HEK293 (cell line): ENCODE data around the gene PDSS2.

Experiments used
- BCL11B ChIP-seq: fragments of 450-650 bp; formaldehyde crosslinking; IDR thresholded peaks from 2 replicates; pipeline ENCODE4 v1.5.1; 2016; ENCODE audit warnings: low read depth, missing biosample characterization, missing genetic modification characterization
- GLIS2 ChIP-seq: fragments of 450-650 bp; formaldehyde crosslinking; IDR thresholded peaks from 2 replicates; pipeline ENCODE4 v1.5.1; 2016; ENCODE audit warnings: missing biosample characterization, missing genetic modification characterization
- HIC1 ChIP-seq: fragments of 450-650 bp; formaldehyde crosslinking; IDR thresholded peaks from 2 replicates; pipeline ENCODE4 v1.5.1; 2016; ENCODE audit warnings: missing biosample characterization, missing genetic modification characterization
- KLF1 ChIP-seq: fragments of 450-650 bp; formaldehyde crosslinking; IDR thresholded peaks from 2 replicates; pipeline ENCODE4 v1.5.1; 2016; ENCODE audit warnings: missing biosample characterization, missing genetic modification characterization
- KLF7 ChIP-seq: fragments of 450-650 bp; formaldehyde crosslinking; IDR thresholded peaks from 2 replicates; pipeline ENCODE4 v1.5.1; 2016; ENCODE audit warnings: missing biosample characterization, missing genetic modification characterization, borderline replicate concordance
- MYNN ChIP-seq: fragments of 450-650 bp; formaldehyde crosslinking; IDR thresholded peaks from 2 replicates; pipeline ENCODE4 v1.5.1; 2016; ENCODE audit warnings: missing biosample characterization, missing genetic modification characterization, borderline replicate concordance
- TSHZ1 ChIP-seq: fragments of 450-650 bp; formaldehyde crosslinking; IDR thresholded peaks from 2 replicates; pipeline ENCODE4 v1.5.1; 2016; ENCODE audit warnings: missing biosample characterization, missing genetic modification characterization, borderline replicate concordance
- ZBTB44 ChIP-seq: fragments of 450-650 bp; IDR thresholded peaks from 2 replicates; pipeline ENCODE4 v1.5.1; 2018; ENCODE audit warnings: missing biosample characterization, mild to moderate bottlenecking, missing genetic modification characterization
- ZBTB48 ChIP-seq: fragments of 450-650 bp; formaldehyde crosslinking; IDR thresholded peaks from 2 replicates; pipeline ENCODE4 v1.5.1; 2016; ENCODE audit warnings: missing biosample characterization, missing genetic modification characterization
- ZIC2 ChIP-seq: fragments of 450-650 bp; formaldehyde crosslinking; IDR thresholded peaks from 2 replicates; pipeline ENCODE4 v1.5.1; 2016; ENCODE audit warnings: missing biosample characterization, missing genetic modification characterization
- ZNF138 ChIP-seq: fragments of 450-650 bp; formaldehyde crosslinking; IDR thresholded peaks from 2 replicates; pipeline ENCODE4 v1.5.1; 2016; ENCODE audit warnings: missing biosample characterization, missing genetic modification characterization, borderline replicate concordance
- ZNF140 ChIP-seq: fragments of 450-650 bp; formaldehyde crosslinking; IDR thresholded peaks from 2 replicates; pipeline ENCODE4 v1.5.1; 2016; ENCODE audit warnings: missing biosample characterization, missing genetic modification characterization
- ZNF146 ChIP-seq: fragments of 450-650 bp; formaldehyde crosslinking; IDR thresholded peaks from 2 replicates; pipeline ENCODE4 v1.5.1; 2016; ENCODE audit warnings: missing biosample characterization, missing genetic modification characterization
- ZNF211 ChIP-seq: fragments of 450-650 bp; formaldehyde crosslinking; IDR thresholded peaks from 2 replicates; pipeline ENCODE4 v1.5.1; 2016; ENCODE audit warnings: low read depth, missing biosample characterization, missing genetic modification characterization
- ZNF214 ChIP-seq: fragments of 450-650 bp; formaldehyde crosslinking; IDR thresholded peaks from 2 replicates; pipeline ENCODE4 v1.5.1; 2017; ENCODE audit warnings: missing biosample characterization, mild to moderate bottlenecking, missing genetic modification characterization, borderline replicate concordance
- ZNF292 ChIP-seq: fragments of 450-650 bp; formaldehyde crosslinking; IDR thresholded peaks from 2 replicates; pipeline ENCODE4 v1.5.1; 2016; ENCODE audit warnings: low read depth, missing biosample characterization, missing genetic modification characterization, borderline replicate concordance
- ZNF510 ChIP-seq: fragments of 450-650 bp; formaldehyde crosslinking; IDR thresholded peaks from 2 replicates; pipeline ENCODE4 v1.5.1; 2018; ENCODE audit warnings: mild to moderate bottlenecking, missing genetic modification characterization, missing biosample characterization; ENCODE audit not compliant: insufficient replicate concordance
- ZNF658 ChIP-seq: fragments of 450-650 bp; formaldehyde crosslinking; IDR thresholded peaks from 2 replicates; pipeline ENCODE4; 2016; ENCODE audit warnings: missing biosample characterization, missing genetic modification characterization
- ZNF660 ChIP-seq: fragments of 450-650 bp; IDR thresholded peaks from 2 replicates; pipeline ENCODE4 v1.5.1; 2018; ENCODE audit warnings: missing biosample characterization, mild to moderate bottlenecking, missing genetic modification characterization
- ZNF791 ChIP-seq: fragments of 450-650 bp; formaldehyde crosslinking; IDR thresholded peaks from 2 replicates; pipeline ENCODE4 v1.5.1; 2016; ENCODE audit warnings: missing biosample characterization, missing genetic modification characterization
- ZNF830 ChIP-seq: fragments of 450-650 bp; IDR thresholded peaks from 2 replicates; pipeline ENCODE4 v1.5.0; 2018; ENCODE audit warnings: missing biosample characterization, missing genetic modification characterization, low read depth, mild to moderate bottlenecking, moderate library complexity
- ZNF837 ChIP-seq: fragments of 450-650 bp; formaldehyde crosslinking; IDR thresholded peaks from 2 replicates; pipeline ENCODE4 v1.5.1; 2016; ENCODE audit warnings: missing biosample characterization, missing genetic modification characterization
- ZSCAN16 ChIP-seq: fragments of 450-650 bp; formaldehyde crosslinking; IDR thresholded peaks from 2 replicates; pipeline ENCODE4 v1.5.1; 2016; ENCODE audit warnings: missing biosample characterization, missing genetic modification characterization
- TF ChIP-seq, protein P1 (sequence below): fragments of 450-650 bp; formaldehyde crosslinking; IDR thresholded peaks from 2 replicates; pipeline ENCODE4 v1.5.1; 2016; ENCODE audit warnings: missing biosample characterization, missing genetic modification characterization
- TF ChIP-seq, protein P2 (sequence below): fragments of 450-650 bp; formaldehyde crosslinking; IDR thresholded peaks from 2 replicates; pipeline ENCODE4 v1.5.1; 2017; ENCODE audit warnings: missing biosample characterization, missing genetic modification characterization
- TF ChIP-seq, protein P3 (sequence below): fragments of 450-650 bp; formaldehyde crosslinking; IDR thresholded peaks from 2 replicates; pipeline ENCODE4 v1.5.1; 2017; ENCODE audit warnings: missing biosample characterization, missing genetic modification characterization

Gene PDSS2

DNA sequence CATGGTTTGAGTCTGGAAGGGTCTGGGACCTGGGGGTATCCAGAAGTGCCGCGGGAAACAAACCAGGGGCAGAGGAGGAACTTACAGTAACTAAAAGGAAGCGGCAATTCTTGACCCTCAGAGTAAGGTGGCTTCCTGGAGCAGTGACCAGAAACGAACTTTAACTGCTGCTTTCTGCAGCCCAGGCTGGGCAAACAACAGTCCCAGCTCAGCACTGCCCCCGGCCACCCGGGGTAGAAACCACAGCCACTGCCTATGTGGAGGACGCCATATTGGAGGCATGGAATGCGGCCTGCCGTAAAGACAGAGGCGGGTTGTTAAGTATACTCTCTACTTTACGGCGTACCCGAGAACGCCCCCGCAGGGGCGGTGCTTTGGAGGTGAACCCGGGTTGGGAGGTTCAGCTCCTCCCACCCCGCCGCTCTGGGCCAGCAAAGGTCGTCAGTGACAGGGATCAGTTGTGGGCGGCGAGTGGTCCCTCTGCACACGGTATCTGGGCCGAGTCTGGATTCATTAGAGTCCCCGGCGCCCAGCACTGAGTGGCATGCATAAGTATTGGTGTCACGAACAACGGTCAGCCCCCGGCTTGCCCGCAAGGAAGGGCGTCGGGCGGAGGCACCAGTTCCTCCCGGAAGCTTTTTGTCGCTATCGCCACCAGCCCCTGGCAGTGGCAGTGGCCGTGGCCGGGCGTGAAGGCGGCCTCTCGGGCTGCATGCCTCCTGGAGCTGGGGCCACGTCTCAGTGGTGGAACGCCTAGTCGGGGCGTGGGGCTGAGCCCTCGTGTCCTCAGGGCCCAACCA lies at the start of gene PDSS2 (continued):
- TF ChIP-seq ZNF211: no peak
- TF ChIP-seq KLF1: peak; percentile 62
- TF ChIP-seq, protein P1, sequence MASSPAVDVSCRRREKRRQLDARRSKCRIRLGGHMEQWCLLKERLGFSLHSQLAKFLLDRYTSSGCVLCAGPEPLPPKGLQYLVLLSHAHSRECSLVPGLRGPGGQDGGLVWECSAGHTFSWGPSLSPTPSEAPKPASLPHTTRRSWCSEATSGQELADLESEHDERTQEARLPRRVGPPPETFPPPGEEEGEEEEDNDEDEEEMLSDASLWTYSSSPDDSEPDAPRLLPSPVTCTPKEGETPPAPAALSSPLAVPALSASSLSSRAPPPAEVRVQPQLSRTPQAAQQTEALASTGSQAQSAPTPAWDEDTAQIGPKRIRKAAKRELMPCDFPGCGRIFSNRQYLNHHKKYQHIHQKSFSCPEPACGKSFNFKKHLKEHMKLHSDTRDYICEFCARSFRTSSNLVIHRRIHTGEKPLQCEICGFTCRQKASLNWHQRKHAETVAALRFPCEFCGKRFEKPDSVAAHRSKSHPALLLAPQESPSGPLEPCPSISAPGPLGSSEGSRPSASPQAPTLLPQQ: peak; percentile 55; the same call in 1 of the 2 replicates
- TF ChIP-seq ZNF830 (tag by site-specific recombination): no peak
- TF ChIP-seq KLF7: no peak; the same call in 1 of the 2 replicates
- no peak for TF ChIP-seq ZNF138 (tag by site-specific recombination)
- TF ChIP-seq MYNN: no peak
- TF ChIP-seq ZNF660 (tag by site-specific recombination): peak; percentile 97
- no peak; the same call in 1 of the 2 replicates for TF ChIP-seq GLIS2 (tag by site-specific recombination)
- TF ChIP-seq TSHZ1: peak; percentile 61; the same call in 1 of the 2 replicates
- TF ChIP-seq ZNF214 (tag by site-specific recombination): no peak
- no peak for TF ChIP-seq ZNF510 (tag by site-specific recombination)
- TF ChIP-seq ZNF837 (tag by site-specific recombination): no peak
- TF ChIP-seq ZSCAN16 (tag by site-specific recombination): no peak
- no peak for TF ChIP-seq ZNF658 (tag by site-specific recombination)
- no peak for TF ChIP-seq ZNF292 (tag by site-specific recombination)
- peak; percentile 85 for TF ChIP-seq ZBTB48
- TF ChIP-seq ZBTB44 (tag by site-specific recombination): no peak
- peak; percentile 50; the same call in 1 of the 2 replicates for TF ChIP-seq HIC1 (tag by site-specific recombination)
- TF ChIP-seq, protein P2, sequence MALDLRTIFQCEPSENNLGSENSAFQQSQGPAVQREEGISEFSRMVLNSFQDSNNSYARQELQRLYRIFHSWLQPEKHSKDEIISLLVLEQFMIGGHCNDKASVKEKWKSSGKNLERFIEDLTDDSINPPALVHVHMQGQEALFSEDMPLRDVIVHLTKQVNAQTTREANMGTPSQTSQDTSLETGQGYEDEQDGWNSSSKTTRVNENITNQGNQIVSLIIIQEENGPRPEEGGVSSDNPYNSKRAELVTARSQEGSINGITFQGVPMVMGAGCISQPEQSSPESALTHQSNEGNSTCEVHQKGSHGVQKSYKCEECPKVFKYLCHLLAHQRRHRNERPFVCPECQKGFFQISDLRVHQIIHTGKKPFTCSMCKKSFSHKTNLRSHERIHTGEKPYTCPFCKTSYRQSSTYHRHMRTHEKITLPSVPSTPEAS (tag by site-specific recombination): no peak; the same call in 1 of the 2 replicates
- TF ChIP-seq ZIC2 (tag by site-specific recombination): peak; percentile 6; the same call in 1 of the 2 replicates
- TF ChIP-seq ZNF140 (tag by site-specific recombination): no peak
- no peak for TF ChIP-seq ZNF791 (tag by site-specific recombination)
- TF ChIP-seq, protein P3, sequence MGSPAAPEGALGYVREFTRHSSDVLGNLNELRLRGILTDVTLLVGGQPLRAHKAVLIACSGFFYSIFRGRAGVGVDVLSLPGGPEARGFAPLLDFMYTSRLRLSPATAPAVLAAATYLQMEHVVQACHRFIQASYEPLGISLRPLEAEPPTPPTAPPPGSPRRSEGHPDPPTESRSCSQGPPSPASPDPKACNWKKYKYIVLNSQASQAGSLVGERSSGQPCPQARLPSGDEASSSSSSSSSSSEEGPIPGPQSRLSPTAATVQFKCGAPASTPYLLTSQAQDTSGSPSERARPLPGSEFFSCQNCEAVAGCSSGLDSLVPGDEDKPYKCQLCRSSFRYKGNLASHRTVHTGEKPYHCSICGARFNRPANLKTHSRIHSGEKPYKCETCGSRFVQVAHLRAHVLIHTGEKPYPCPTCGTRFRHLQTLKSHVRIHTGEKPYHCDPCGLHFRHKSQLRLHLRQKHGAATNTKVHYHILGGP (tag by site-specific recombination): no peak
- 0 out of 2 replicates have a peak, but pooled peaks have one; percentile 4 for TF ChIP-seq ZNF146 (tag by site-specific recombination)
- TF ChIP-seq BCL11B (tag by site-specific recombination): no peak
